IMR-90 (cell line): ENCODE measurements around the gene E2F3.

Experiments
- MAFK ChIP-seq: IDR thresholded peaks from 2 replicates; pipeline ENCODE4 v1.6.1; 2012; ENCODE audit warnings: low read depth, low read length, improper control_type of control experiment
- MXI1 ChIP-seq: IDR thresholded peaks from 2 replicates; pipeline ENCODE4 v1.6.1; 2012; ENCODE audit warnings: low read depth, mild to moderate bottlenecking, low read length, moderate library complexity, borderline replicate concordance
- NFE2L2 ChIP-seq: fragments of 150-350 bp; IDR thresholded peaks from 2 replicates; pipeline ENCODE4 v1.6.1; 2016; ENCODE audit warnings: low read depth, mild to moderate bottlenecking, low read length
- POLR2A ChIP-seq: IDR thresholded peaks from 2 replicates; pipeline ENCODE4 v1.6.1; 2012; ENCODE audit warnings: mild to moderate bottlenecking, low read depth, low read length
- TF ChIP-seq, protein P1 (sequence below): conservative IDR thresholded peaks from 2 replicates; pipeline ENCODE4 v1.5.1; 2012; ENCODE audit warnings: mild to moderate bottlenecking, low read depth, low read length, improper control_type of control experiment
- TF ChIP-seq, protein P2 (sequence below): fragments of 150-350 bp; IDR thresholded peaks from 2 replicates; pipeline ENCODE4 v1.6.1; 2016; ENCODE audit warnings: low read depth, mild to moderate bottlenecking, low read length, moderate library complexity, borderline replicate concordance

DNA sequence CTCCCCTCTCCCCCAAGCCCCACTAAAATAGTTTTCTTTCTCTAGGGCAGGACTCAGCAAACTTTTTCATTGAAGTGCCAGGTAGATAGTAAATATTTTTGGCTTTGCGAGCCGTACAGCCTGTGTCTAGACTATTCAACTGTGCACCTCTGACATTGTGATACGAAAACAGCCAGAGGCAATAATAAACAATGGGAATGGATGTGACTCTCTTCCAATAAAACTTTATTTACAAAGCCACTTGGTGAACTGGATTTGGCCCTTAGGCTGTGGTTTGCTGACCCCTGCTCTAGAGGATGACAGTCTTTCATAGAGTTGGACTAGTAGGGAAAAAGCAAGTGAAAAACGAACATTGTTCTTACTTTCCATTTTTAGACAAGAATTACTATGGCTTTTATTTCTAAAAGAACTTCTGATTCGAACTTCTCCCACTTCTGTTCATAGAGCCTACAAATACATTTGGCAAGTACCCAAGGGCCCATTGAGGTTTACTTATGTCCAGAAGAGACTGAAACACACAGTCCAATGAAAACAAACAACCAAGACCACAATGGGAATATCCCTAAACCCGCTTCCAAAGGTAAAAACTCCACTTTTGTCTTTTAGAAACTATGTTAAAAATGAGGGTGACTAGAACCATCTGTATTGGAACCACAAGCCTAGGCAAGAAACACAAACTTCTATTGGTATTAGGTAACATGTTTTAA is 86.1 kb downstream of the E2F3 start:
- TF ChIP-seq, protein P1, sequence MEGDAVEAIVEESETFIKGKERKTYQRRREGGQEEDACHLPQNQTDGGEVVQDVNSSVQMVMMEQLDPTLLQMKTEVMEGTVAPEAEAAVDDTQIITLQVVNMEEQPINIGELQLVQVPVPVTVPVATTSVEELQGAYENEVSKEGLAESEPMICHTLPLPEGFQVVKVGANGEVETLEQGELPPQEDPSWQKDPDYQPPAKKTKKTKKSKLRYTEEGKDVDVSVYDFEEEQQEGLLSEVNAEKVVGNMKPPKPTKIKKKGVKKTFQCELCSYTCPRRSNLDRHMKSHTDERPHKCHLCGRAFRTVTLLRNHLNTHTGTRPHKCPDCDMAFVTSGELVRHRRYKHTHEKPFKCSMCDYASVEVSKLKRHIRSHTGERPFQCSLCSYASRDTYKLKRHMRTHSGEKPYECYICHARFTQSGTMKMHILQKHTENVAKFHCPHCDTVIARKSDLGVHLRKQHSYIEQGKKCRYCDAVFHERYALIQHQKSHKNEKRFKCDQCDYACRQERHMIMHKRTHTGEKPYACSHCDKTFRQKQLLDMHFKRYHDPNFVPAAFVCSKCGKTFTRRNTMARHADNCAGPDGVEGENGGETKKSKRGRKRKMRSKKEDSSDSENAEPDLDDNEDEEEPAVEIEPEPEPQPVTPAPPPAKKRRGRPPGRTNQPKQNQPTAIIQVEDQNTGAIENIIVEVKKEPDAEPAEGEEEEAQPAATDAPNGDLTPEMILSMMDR, result no peak
- TF ChIP-seq MAFK (no peak), MXI1 (no peak), NFE2L2 (no peak), POLR2A (no peak)
- TF ChIP-seq, protein P2, sequence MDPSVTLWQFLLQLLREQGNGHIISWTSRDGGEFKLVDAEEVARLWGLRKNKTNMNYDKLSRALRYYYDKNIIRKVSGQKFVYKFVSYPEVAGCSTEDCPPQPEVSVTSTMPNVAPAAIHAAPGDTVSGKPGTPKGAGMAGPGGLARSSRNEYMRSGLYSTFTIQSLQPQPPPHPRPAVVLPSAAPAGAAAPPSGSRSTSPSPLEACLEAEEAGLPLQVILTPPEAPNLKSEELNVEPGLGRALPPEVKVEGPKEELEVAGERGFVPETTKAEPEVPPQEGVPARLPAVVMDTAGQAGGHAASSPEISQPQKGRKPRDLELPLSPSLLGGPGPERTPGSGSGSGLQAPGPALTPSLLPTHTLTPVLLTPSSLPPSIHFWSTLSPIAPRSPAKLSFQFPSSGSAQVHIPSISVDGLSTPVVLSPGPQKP, result no peak
